T-helper 2 cell treated with Interferon-gamma antibody and Interleukin-4, amounts not matched to agents 5 μg/mL and 100 μg/mL, for 36 hours (primary cell): ENCODE measurements around the gene ADGRL3.

Source experiments
- DNase-seq: peaks from one replicate; pipeline ENCODE4 v3.0.0; 2021; ENCODE audit warnings: low spot score
- H3K27ac Mint-ChIP-seq: one replicate; pipeline ENCODE4 v1.8.0; 2021; ENCODE audit warnings: mild to moderate bottlenecking, mixed read lengths
- H3K27me3 Mint-ChIP-seq: one replicate; pipeline ENCODE4 v1.8.0; 2021; ENCODE audit warnings: low read depth, mixed read lengths
- H3K36me3 Mint-ChIP-seq: one replicate; pipeline ENCODE4 v1.8.0; 2021; ENCODE audit warnings: low read depth, mixed read lengths
- H3K4me1 Mint-ChIP-seq: one replicate; pipeline ENCODE4 v1.8.0; 2021; ENCODE audit warnings: low read depth, mixed read lengths
- H3K4me3 Mint-ChIP-seq: one replicate; pipeline ENCODE4 v1.8.0; 2022; ENCODE audit warnings: mild to moderate bottlenecking, moderate library complexity, mixed read lengths
- H3K9me3 Mint-ChIP-seq: one replicate; pipeline ENCODE4 v1.8.0; 2021; ENCODE audit warnings: mixed read lengths

Gene ADGRL3

DNA sequence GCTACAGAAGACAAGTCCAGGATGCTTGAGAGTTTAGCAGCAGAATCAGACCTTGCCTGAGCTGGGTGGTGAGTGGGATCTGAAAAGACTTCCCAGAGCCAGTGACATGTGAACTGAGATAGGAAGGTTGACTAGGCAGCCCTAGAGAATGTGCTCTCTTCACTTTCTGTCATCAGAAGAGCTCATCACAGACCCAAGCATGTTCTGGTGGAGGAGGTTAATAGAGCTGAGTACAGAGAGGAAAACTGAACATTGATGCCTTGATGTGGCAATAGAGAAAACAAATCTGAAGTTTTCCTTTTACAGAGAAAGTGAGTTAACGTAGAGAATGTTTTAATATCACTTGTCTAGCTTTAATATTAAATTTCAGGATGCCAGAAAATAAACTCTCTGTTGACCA is 17.1 kb downstream of the ADGRL3 start:
- no peak for DNase-seq
- no peak overlapping the region for H3K4me3 Mint-ChIP-seq
- H3K4me1 Mint-ChIP-seq, result no peaks in the 10 kb centered on the region
- H3K9me3 Mint-ChIP-seq, result peaks cover 3% of the 10 kb centered on the region
- H3K36me3 Mint-ChIP-seq, result no peaks in the 10 kb centered on the region
- no peak overlapping the region for H3K27ac Mint-ChIP-seq
- H3K27me3 Mint-ChIP-seq, result no peaks in the 10 kb centered on the region

DNA sequence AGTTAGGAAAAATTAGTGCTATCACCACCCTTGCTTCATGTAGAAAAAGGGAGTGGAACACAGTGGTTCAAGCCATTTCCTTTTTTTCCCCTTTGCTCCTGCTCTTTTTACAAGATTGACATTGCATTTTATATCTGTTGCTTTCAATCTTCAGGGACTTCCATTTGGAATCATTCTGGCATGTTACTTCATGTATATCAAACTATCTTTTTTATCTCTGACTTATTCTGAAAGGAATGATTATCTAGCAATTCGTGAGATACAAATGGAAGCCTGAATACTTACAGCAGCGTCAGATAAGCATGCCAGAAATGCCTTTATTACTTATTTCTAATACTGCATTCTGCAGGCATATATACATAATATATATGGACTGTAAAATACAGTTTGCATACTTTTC is 20.4 kb downstream of the ADGRL3 start:
- no peak overlapping the region for H3K27ac Mint-ChIP-seq

DNA sequence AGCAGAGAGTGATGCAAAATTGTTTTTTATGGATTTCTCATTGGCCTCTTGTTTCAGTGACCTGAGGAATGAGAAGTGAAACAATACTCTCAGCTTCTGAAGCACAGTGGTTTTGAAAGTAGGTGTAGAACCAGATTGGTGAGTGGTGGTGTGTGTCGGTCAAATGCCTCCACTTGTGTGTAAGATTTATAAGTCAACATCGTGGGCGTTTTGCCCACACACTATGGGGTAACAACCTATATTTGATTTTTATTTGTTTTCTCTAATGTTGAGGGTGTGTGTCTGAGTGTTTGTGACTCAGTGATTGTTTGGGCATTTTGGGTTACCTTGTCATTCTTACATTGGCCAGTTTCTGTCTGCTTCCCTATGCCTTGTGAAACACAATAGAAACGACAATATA is 23.3 kb downstream of the ADGRL3 start:
- H3K4me1 Mint-ChIP-seq, result no peaks in the 10 kb centered on the region
- no peaks in the 10 kb centered on the region for H3K27me3 Mint-ChIP-seq
- no peaks in the 10 kb centered on the region for H3K9me3 Mint-ChIP-seq
- H3K27ac Mint-ChIP-seq, result no peak overlapping the region
- DNase-seq, result no peak
- no peaks in the 10 kb centered on the region for H3K36me3 Mint-ChIP-seq
- H3K4me3 Mint-ChIP-seq, result no peak overlapping the region

More for the DNA sequence above, 20.4 kb downstream of the ADGRL3 start:
- DNase-seq, result no peak
- Mint-ChIP-seq H3K36me3 (no peaks in the 10 kb centered on the region), H3K9me3 (peaks cover 3% of the 10 kb centered on the region), H3K4me1 (no peaks in the 10 kb centered on the region), H3K4me3 (no peak overlapping the region), H3K27me3 (no peaks in the 10 kb centered on the region)

DNA sequence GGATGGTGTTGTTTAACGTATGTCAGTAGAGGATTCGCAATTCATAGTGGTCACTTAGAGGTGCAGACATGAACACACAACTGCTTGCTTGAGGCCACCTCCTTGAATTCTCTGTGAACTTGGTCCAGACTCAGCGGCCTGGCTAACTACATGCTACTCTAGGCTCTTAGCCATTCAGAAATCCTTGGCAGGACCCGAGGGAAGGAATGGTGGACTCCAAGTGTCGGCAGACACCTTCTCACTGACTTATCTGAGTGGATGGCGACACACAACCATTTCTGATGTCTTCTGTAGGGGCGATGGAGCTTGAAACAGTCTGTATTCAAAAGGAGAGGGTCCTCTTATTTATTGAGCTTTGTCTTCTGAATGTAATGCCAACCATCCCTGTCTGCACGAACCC is 24.4 kb downstream of the ADGRL3 start:
- Mint-ChIP-seq H3K4me3 (no peak overlapping the region), H3K4me1 (no peaks in the 10 kb centered on the region), H3K27me3 (no peaks in the 10 kb centered on the region), H3K9me3 (no peaks in the 10 kb centered on the region), H3K36me3 (no peaks in the 10 kb centered on the region), H3K27ac (no peak overlapping the region)
- no peak for DNase-seq

DNA sequence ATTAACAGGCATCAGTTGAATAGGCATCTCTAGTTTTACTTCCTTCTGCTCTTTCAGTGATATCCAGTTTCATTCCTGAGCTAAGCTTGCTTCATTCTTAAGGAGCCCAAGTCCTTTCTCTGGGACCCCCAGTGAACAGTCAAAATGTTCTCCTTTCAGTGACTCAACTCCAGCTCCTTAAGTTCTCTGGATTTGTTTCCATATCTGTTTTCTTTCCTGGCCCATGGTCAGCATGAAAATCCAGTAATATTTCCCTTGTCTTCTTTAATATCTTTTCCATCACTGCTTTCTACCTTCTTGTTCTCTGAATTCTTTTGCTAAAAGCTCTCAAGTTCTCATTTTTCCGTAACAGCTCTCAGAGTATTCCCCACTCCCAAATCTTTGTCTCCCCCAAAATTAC is 25.5 kb downstream of the ADGRL3 start:
- Mint-ChIP-seq H3K27me3 (no peaks in the 10 kb centered on the region), H3K27ac (no peak overlapping the region), H3K36me3 (no peaks in the 10 kb centered on the region), H3K9me3 (no peaks in the 10 kb centered on the region), H3K4me3 (no peak overlapping the region), H3K4me1 (no peaks in the 10 kb centered on the region)
- no peak for DNase-seq

DNA sequence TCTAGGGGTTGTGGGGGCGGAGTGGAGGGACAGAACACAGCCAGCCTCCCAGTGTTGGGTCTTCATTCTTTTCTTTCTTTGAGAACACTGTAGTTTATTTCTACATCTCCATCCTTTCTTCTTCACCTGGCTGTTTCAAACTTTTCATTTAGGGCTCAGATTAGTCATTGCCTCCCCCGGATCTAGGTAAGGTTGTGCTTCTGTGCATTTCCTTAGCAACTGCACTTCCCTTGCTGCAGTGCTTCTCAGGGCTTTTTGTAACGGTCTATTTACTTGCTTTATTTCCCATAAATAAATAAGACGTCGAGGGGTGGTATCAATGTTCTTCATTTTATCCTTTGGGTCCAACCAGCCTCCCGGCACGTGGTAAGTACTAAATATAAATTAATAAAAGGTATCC is 31.3 kb downstream of the ADGRL3 start:
- Mint-ChIP-seq H3K9me3 (peaks cover 13% of the 10 kb centered on the region), H3K36me3 (no peaks in the 10 kb centered on the region), H3K27me3 (no peaks in the 10 kb centered on the region), H3K4me1 (no peaks in the 10 kb centered on the region), H3K27ac (no peak overlapping the region), H3K4me3 (no peak overlapping the region)
- no peak for DNase-seq

DNA sequence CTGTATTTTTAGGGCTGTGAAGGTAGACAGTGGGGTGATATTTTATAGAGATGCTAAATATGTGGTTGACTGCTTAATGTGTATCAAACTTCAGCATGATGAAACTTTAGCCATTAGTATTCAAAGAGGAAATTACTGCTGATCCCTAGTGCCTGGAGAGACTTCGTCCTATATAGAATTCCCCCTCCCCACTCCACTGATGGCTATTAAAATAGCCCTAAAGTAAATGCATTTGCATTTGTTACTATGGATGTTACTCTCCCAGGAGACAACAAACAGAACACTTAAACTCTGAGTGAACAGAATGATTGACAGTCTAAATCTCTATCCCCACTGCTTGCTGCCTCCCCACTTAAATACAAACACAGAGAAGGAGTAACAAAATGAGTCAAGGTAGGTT is 39.1 kb downstream of the ADGRL3 start:
- DNase-seq, result no peak
- Mint-ChIP-seq H3K27me3 (no peaks in the 10 kb centered on the region), H3K9me3 (no peaks in the 10 kb centered on the region), H3K27ac (no peak overlapping the region), H3K4me1 (no peaks in the 10 kb centered on the region), H3K4me3 (no peak overlapping the region), H3K36me3 (no peaks in the 10 kb centered on the region)

DNA sequence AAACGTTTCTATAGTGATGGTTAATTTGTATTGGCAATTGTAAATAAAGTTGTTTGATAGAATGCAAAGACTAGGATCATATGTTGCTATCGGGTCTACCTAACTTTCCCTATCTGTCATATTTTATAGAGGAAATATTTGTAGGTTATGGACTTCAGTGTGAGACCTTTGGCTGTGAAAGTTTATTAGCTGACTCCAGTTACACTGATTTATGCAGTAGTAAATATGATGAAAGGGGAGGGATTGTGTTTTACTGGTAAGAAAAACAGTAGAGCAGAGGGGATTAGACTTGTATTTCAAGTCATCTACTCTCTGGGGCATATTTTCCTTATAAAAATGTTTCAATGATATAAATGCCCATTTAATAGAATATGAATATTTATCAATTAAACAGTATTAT is 43.8 kb downstream of the ADGRL3 start:
- Mint-ChIP-seq H3K27ac (no peak overlapping the region), H3K4me1 (no peaks in the 10 kb centered on the region), H3K4me3 (no peak overlapping the region), H3K27me3 (no peaks in the 10 kb centered on the region), H3K36me3 (no peaks in the 10 kb centered on the region), H3K9me3 (no peaks in the 10 kb centered on the region)
- no peak for DNase-seq

DNA sequence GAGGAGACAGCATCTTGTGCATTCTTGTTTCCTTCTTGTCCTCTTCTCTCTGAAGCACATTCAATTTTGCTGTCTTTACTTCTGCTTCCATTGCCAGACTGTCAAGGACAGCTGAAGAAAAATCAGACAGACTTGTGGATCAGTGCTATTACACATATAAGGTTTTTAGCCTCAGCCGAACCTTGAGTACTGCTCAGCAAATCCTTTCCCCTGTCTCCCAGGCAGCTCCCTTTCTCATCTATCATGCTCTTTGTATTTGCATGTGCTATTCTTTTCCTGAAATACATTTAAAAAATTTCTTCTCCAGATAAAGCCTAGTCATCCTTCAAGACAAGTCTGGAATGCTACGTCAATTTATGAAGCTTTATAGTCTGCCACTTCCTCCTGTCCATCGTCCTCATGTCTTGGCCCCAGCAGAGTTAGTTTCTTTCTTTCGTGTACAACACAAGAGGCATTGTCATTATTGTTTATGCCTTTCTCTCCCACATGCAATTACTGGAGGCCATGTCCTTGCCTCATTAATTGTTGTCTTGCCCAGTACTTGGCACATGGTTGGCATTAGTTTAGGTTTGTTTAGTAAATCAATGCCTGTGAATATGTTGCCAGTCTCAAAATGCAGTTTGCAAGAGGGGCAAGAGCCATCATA is 45.1 kb downstream of the ADGRL3 start:
- no peak for DNase-seq
- H3K36me3 Mint-ChIP-seq, result no peaks in the 10 kb centered on the region
- no peak overlapping the region for H3K27ac Mint-ChIP-seq
- H3K4me3 Mint-ChIP-seq, result no peak overlapping the region
- H3K4me1 Mint-ChIP-seq, result no peaks in the 10 kb centered on the region
- peaks cover 4% of the 10 kb centered on the region for H3K9me3 Mint-ChIP-seq
- no peaks in the 10 kb centered on the region for H3K27me3 Mint-ChIP-seq

DNA sequence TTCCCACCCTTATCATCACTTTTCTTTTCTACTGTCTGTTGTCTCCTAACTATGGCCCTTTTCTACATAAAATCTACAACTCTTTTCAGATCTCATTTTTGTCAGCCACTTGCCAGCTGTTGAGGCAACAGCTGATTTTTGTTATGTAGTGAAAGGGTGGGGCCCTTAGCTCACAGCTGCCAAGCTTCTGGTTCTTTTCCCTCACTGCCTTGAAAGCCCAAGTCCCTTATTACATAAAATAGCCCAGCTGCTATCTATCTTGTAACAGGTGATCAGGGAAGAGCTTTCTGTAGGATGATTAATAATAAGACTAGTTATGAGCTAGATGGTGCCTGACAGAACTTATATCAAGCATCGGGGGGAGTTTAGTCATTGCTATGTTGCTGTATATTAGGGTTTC is 45.9 kb downstream of the ADGRL3 start:
- peaks cover 4% of the 10 kb centered on the region for H3K9me3 Mint-ChIP-seq
- H3K36me3 Mint-ChIP-seq, result no peaks in the 10 kb centered on the region
- H3K4me3 Mint-ChIP-seq, result no peak overlapping the region

DNA sequence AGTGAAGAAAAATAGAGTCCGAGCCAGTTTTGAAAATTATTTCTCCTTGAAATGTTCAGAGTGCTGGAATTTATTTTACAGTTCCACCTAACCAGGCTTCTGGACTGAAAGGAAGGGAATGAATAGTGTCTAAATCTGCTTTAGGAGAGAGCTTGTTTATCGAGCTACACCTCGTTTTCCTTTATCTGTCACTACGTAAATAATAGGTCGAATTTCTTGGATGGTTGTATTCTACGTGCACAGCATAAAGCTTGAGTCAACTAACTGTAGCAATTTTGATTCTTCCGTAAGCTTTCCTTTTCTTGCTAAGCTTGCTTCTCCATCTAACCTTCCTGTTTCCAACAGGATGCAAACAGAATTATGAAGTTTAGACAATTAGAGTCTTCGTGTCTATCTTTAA is 48.6 kb downstream of the ADGRL3 start:
- peaks cover 4% of the 10 kb centered on the region for H3K9me3 Mint-ChIP-seq
- no peak for DNase-seq
- no peak overlapping the region for H3K27ac Mint-ChIP-seq
- no peaks in the 10 kb centered on the region for H3K4me1 Mint-ChIP-seq
- no peak overlapping the region for H3K4me3 Mint-ChIP-seq
- no peaks in the 10 kb centered on the region for H3K27me3 Mint-ChIP-seq
- H3K36me3 Mint-ChIP-seq, result no peaks in the 10 kb centered on the region

More for the DNA sequence above, 45.9 kb downstream of the ADGRL3 start:
- no peak for DNase-seq
- no peaks in the 10 kb centered on the region for H3K4me1 Mint-ChIP-seq
- no peak overlapping the region for H3K27ac Mint-ChIP-seq
- H3K27me3 Mint-ChIP-seq, result no peaks in the 10 kb centered on the region

DNA sequence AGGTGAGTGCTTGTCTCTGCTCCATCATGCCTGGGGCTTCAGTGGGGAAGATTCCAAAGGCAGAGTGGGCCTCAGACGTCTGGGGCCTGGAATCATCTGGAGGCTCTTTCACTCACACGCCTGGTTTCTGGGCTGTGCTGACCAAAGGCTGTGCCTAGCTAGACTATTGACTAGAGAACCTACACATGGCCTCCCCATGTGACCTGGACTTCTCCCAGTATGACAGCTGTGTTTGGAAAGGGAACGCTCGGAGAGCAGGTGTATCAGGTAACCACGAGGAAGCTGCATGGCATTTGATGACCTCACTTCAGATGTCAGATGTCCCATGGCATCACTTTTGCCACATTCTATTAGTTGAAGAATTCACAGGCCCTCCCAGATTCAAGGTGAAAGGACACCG is 51.0 kb downstream of the ADGRL3 start:
- Mint-ChIP-seq H3K4me3 (no peak overlapping the region), H3K27me3 (no peaks in the 10 kb centered on the region), H3K4me1 (no peaks in the 10 kb centered on the region), H3K27ac (no peak overlapping the region), H3K9me3 (peaks cover 4% of the 10 kb centered on the region), H3K36me3 (no peaks in the 10 kb centered on the region)
- DNase-seq, result no peak

DNA sequence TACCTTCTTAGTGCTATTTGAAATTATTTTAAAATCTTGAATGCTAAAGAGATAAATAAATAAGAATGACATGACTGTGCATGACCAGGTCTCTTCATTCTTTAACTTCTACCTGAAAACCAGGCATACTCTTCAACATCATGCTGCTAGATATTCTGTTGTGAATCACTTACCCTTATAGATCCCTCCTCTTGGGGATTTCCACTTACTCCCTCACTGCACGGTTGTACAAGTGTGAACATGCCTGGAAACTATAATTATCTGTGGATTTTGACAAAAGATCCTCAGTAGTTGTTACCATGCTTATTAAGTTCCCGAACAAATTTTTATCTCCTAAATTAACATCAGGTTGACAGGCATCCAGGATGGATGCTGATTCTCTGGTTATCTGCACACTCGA is 54.3 kb downstream of the ADGRL3 start:
- Mint-ChIP-seq H3K4me1 (no peaks in the 10 kb centered on the region), H3K36me3 (no peaks in the 10 kb centered on the region), H3K27me3 (no peaks in the 10 kb centered on the region), H3K27ac (no peak overlapping the region), H3K9me3 (peaks cover 17% of the 10 kb centered on the region), H3K4me3 (no peak overlapping the region)
- no peak for DNase-seq

DNA sequence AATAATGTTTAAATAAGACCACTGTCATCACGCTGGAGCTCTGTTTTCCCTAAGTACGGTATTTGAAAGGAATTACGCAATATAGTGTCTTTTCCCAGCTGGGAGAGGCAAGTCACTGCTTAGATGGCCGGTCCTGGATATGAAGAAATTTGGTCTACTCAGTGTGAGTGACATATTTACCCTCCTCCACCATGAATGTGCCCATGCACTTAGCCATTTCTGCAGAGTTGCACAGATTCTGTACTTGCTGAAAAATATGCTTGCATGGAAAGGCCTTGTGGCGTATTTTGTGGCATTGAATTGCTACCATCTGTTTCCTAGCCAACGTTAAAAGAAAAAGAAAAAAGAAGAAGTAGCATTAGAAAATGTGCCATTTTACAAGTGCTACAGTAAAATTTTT is 73.1 kb downstream of the ADGRL3 start:
- H3K4me3 Mint-ChIP-seq, result no peak overlapping the region
- H3K27me3 Mint-ChIP-seq, result no peaks in the 10 kb centered on the region
- no peak overlapping the region for H3K27ac Mint-ChIP-seq
- H3K36me3 Mint-ChIP-seq, result no peaks in the 10 kb centered on the region
- peaks cover 3% of the 10 kb centered on the region for H3K9me3 Mint-ChIP-seq
- DNase-seq, result no peak
- H3K4me1 Mint-ChIP-seq, result no peaks in the 10 kb centered on the region

DNA sequence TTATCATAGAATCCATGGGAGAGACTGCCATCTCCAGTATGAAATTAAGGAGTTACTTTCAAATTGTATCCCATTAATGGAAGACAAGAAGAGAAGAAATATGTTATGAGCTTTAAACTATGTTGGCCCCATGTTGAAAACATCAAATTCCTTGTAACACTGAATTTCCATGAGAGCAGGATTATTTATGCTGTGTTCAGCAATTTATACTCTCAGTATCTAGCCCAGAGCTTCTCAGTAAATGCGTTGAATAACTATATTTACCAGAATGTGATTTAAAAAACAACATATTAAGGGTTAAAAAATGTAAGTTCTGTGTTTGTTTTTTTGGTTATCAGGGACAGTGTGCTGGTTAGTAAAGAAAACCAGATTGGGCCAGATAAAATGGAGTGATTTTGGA is 74.2 kb downstream of the ADGRL3 start:
- Mint-ChIP-seq H3K4me1 (no peaks in the 10 kb centered on the region), H3K4me3 (no peak overlapping the region), H3K27me3 (no peaks in the 10 kb centered on the region), H3K9me3 (peaks cover under 1% of the 10 kb centered on the region), H3K36me3 (no peaks in the 10 kb centered on the region), H3K27ac (no peak overlapping the region)
- DNase-seq, result no peak
